NCI-H2227 treated with DMSO at 0.1 percent for 48 hours (cell line): Measurements from ENCODE around the gene FAM124B.
"Not testable (repeated sequence)": the region's sequence is repeated elsewhere in the genome, so short reads cannot be mapped to it uniquely, and the experiment has no call there.

Source experiments
- DNase-seq: peaks from one replicate; lab custom pipeline; 2025; lab: John Stamatoyannopoulos, UW

Gene FAM124B

DNA sequence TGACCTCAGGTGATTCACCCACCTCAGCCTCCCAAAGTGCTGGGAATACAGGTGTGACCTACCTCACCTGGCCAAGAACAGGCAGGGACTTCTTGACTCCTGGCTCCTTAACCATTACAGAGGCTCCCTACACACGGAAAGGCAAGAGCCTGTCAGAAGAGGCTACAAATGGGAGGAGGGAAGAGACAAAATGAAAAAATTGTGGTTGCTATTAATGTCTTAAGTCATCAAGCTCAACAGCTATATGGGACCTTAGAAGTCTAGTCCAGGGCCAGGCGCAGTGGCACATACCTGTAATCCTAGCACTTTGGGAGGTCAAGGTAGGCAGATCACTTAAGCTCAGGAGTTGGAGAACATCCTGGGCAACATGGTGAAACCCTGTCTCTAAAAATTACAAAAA, 11.5 kb upstream of the FAM124B start:
- no peak for DNase-seq

DNA sequence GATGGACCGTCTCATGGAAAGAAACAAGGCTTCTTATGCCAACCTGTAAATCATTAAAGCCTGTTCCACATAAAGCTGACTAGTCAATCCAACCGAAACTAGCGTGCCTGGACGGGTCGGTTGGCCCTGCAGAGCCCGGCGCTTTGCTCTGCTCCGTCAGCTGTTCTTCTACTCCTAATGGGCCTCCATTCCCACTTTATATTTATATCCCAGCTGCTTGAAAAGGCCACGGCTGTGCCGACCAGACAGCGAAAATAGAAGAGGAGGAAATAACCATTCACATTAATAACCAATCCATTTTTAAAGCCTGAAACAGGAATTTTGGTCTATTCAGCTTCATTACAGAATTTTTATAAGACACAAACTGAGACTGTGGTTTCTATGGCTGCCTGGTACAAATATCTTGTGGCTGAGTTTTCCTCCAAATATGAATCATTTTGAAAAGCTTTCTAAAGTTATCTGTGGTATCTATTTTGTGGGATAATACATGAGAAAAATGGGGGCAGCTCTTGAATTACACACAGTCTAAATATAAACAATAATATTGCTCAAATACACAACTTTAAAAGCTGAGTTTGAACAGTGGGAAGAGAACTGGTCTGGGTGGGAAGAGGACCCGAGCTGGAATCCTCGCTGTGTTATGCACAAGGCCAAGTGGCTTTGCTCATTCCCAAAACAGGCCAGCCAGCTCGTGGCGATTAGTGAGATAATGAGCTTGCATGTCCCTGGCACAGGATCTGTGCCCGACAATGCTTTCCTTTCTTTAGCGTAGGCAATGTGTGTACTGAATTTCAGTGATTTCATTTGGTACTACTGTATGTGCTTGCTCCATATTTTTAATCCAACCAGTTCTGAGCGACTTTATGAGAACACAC, 10.5 kb upstream of the FAM124B start:
- no peak for DNase-seq

DNA sequence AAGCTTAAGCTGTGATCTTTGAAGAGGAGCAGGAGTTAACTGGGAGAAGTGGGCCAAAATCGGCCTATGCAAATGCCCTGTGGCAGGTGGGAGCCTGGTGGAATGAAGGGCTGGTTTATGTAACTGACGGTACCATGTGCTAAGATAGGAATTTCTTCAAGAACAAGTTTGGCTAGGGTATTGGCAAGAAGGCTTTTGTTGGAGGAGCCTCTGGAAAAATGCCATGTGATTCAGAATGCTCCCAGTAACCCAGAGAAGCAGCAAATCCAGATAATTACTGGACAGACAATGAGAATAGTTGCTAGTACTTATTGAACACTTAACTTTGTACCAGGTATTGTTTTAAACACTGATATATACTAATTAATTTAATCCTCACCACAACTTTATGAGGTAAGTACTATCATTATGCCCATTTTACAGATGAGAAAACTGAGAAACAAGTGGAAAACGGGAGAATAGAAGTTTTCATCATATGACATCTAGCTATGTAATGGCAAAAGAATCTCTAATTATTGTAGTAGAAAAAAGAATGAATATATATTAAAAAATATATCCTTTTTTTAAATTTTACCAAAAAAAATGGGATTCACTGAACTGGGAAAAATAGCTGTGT, 9.1 kb upstream of the FAM124B start:
- DNase-seq: no peak

DNA sequence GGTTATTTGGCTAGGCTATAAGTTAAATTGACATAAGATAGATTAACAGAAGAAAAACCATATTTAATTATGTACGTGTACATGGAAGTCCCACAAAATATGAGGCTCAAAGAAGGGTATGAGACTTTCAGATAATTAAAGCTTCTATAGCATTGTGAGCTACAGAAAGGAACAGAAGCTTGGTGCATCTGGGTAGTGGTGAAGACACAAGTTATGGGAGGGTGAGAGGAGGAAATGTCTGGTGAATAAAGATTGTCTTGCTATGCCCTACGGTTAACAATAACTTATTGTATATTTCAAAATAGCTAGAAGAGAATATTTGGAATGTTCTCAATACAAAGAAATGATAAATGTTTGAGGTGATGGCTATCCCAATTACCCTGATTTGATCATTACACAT, 6.8 kb upstream of the FAM124B start:
- DNase-seq: no peak

DNA sequence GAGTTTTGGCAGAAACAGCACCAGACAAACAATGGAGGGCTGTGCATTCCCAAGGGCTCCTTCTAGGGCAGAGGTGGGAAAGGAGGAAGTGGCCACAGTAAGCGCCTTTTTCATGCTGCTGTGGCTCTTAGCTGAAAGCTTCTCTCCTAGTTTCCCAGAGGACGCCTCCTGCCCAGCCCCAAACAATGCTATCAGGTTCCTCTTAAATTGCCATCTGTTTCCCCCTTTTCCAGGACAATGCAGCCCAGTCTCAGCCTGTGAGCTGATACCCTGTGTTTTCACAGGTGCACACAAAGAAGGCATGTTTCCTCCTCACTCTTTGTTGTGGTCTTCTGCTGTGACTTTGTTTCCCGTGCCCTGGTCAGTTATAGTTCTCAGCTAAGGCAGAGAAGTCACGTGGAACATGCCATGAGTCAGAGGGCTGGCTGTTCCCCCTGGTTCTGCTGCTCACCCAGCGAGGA, 5.4 kb upstream of the FAM124B start:
- no peak for DNase-seq

DNA sequence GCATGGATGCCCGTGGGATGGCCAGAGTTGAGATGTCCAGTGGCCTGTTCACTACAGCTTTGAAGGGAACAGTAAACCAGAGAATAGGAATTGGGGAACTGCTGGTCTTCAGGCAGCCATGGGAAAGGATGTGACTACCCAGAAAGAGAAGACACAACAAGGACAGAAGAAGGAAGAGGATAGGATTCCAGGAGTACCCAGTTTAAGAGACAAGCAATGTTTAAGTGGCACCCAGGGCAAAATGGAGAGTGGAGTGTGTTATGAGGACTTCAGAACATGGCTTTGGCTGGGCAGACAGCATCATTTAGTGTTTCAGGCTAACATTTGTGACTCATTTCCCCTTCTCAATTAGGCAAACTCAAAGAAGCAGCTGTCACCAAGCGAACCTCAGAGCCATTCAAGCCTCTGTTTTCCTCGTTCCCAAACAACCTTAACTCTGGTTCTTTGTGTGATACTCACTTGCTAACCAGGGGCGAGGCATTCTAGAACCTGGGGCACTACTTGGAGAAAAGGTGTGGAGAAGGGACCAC, 4.0 kb upstream of the FAM124B start:
- DNase-seq: no peak

DNA sequence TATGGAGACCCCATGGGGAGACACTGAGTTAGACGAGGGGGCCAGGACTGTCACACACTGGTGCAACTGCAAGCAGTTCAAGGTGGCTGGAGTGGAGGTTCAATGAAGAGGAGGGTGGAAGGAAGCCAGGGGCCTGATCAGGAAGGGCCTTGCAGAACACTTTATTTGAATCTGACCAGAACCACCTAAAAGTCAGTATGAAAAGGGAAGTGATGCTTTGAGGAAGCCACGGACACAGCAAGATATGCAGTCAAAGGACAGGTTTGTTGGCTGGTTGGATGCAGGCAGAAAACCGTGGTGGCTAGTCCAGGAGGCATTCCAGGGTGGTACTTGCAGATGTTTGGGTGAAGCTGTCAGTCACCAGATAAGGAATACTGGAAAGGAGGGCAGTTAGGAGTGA, 3.5 kb upstream of the FAM124B start:
- no peak for DNase-seq

DNA sequence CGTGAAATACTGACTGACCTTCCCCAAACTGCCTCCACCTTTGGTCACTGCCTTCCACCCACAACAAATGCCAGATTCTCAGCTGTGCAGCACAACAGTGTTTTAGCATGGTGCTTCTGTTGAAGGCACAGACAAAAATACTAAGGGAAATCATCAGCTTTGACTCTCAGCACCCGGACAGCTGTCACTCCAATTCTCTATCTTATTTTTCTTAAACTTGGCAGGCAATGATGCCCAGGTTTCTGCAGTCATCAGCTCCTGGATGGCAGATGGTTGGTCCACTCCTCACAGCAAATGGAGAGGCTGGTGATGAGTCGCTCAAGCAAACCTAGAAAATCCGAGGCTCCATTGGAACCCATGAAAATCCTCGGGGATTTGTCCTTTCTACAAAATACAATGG, 2.9 kb upstream of the FAM124B start:
- DNase-seq: no peak

DNA sequence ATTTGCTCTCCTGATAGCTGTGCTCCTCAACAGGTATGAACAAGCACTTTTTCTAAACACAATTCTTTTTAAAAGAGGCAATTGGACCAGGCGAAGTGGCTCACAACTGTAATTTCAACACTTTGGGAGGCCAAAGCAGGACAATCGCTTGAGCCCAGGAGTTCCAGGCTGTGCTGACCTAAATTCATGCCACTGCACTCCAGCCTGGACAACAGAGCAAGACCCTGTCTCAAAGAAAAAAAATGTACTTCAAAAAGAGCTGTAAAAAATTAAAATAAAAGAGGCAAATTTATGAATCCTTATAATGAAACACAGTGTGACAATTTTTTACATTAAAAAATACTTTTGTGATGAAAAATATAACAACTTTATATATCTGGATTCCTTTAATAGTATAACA, 1.8 kb upstream of the FAM124B start:
- DNase-seq: no peak

DNA sequence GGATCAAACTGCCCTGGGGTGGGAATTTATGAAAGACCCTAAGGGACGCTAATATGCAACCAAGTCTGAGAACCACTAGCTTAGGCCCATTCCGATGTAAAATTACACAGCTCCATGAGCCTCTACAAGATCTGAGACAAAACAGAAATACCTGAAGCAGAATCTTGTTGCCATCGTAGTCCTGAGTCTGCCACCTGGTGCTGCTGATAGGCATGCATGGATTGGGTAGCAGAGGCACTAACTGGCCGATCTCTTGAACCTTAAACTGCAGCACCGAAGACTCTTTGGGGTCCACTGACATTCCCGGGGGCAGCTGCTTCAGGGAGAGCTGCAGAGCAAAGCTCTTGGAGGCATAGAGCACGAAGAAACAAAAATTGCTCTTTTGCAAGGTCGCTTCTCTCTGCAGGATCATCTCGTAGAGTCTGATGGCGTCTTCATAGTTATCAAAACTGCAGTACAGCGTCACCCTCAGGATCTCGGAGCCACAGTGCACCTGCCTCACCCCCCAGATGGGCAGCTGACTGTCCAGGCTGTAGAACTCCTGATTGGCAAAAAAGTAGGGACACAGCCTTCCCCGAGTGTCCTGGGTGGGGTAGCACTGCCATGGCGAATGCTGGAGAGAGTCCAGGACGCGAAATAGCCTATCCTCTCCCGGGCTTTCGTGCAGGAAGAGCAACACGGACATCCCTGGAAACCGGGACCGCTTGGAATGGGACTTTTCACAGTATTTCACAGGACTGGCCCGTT, 848 bp downstream of the FAM124B start:
- no peak for DNase-seq

DNA sequence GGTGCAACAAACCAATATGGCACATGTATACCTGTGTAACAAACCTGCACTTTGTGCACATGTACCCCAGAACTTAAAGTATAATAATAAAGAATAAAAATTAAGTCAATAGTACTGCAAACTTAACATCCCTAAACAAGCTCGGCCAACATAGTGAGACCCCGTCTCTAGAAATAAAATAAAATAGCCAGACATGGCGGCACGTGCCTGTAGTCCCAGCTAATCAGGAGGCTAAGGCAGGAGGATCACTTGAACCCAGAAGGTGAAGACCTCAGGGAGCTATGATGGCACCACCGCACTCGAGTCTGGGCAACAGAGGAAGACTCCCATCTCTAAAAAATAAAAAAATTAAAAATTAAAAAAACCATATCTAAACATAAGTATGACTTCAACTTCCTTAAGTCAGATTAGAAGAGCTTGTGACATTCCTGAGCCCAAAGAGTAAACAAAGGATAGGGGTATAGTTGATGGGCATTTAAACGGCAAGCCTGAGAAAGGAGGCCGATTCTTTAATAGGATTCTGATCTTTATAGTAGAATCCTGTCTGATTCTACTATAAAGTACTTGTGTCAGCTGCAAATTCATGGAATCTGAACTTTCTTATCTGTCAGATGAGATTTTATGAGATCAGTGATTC, 1.6 kb downstream of the FAM124B start:
- DNase-seq: no peak

DNA sequence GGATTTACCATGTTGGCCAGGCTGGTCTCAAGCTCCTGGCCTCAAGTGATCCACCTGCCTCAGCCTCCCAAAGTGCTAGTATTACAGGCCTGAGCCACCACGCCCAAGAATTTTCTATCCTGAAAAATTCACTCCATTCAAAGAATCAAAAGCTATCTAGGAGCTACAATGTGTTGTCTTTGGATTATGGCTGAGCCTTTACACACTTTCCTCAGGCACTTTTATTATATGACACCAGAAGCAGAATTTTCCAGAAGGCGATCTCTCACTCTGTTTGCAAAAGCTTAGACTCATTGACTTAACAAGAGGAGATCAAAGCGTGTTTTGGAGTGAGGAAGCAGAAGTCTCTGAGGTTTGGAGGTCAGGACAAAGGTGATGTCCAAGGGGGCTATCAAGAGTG, 3.6 kb downstream of the FAM124B start:
- DNase-seq: no peak

DNA sequence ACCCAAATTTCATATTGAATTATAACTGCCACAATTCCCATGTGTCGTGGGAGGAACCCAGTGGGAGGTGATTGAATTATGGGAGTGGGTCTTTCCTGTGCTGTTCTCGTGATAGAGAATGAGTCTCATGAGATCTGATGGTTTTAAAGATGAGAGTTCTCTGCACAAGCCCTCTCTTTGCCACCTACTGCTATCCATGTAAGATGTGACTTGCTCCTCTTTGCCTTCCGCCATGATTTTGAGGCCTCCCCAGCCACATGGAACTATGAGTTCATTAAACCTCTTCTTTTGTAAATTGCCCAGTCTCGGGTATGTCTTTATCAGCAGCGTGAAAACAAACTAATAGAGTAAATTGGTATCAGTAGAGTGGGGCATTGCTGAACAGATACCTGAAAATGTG, 4.8 kb downstream of the FAM124B start:
- not testable (repeated sequence) for DNase-seq

DNA sequence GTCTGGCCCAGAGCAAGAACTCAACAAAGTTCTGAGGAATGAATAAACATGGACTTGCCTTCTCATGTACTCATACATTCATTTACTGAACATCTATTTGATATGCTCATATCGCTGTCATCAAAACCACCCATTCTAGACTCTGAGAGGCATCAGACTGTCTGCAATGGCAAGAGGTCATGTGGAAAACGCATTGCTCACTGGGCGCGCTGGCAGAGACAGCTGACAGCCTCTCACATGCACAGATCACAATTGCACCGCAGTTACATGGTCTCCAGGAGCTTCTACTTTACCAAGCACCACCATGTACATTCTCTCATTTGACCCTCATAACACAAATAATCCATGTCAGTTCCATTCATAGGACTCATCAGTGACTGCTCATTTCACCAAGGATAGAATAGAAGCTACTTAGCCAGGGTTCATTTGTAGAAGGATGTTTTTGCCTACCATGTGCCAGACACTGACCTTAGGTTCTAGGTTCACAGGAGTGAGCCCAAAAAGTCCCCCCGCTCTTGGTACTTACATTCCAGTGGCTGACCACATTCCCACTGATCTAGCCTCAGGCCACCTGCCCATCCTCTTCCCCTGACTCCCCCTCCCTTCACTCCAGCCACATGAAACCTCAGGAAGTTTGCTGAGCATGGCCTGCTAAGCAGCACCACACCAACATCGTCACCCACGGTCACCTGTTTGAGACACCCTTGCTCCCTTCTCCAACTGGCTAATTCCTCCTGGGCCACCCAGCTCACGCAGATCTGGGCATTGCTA, 6.1 kb downstream of the FAM124B start:
- DNase-seq: no peak

DNA sequence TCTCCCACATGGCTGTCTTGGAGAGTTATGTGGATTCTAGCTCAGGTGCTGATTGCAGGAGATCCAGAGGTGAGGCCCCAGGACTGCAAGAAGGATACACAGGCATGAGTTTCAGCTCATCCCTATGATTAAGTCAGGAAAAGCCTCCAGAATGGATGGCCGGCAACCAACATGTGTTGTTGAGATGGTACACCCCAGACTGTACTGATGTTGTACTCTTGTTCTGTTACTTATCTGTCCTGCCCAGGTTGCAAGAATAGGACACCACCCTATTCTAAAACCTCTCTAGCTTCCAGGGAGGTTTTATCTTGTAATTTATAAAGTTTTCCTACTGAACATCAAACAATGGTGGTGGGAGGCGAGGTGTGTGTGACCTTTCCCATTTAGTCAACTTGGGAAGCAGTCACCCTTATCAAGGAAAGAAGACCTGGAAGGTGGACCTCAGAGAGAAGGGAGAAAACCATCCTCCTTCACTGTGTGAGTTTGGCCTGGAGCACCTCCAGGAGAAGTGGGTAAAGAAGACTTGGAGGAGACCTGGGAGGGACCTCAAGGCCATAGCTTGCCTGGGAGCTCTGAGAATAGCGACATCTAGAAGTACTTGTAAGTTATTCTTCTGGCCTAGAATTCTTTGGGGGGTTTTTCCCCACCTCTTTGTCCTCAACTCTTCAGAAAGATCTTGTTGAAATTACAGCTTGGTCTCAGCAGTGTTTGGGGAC, 8.6 kb downstream of the FAM124B start:
- DNase-seq: no peak

DNA sequence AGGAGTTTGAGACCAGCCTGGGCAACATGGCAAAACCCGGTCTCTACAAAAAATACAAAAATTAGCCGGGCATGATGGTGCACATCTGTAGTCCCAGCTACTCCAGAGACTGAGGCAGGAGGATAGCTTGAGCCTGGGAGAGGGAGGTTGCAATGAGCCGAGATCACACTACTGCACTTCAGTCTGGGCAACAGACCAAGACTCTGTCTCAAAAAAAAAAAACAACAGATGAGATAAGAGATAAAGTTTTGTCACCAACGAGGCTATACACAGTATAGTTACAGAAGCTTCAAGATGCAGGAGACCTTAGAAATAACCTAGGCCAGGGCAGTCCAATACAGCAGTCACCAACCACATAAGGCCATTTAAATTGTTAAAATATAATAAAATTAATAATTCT, 9.4 kb downstream of the FAM124B start:
- DNase-seq: no peak

DNA sequence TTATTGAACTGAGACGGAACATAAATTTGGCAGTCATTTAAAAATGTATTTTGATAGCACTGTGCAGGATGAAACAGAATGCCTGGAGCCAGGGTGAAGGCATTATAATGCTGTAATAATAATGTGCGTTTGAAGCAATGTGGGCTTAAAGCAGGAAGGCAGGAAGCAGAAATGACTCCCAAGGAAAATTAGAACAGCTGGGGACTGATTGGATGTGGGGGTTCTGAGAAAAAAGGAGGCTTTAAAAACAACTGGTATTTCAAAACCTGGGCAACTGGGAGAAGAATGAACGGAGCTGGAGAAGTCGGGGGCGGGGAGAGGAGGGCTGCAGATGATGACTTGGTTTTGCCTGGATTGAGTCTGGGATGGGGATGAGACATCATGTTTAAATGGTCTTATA, 12.6 kb downstream of the FAM124B start:
- no peak for DNase-seq

DNA sequence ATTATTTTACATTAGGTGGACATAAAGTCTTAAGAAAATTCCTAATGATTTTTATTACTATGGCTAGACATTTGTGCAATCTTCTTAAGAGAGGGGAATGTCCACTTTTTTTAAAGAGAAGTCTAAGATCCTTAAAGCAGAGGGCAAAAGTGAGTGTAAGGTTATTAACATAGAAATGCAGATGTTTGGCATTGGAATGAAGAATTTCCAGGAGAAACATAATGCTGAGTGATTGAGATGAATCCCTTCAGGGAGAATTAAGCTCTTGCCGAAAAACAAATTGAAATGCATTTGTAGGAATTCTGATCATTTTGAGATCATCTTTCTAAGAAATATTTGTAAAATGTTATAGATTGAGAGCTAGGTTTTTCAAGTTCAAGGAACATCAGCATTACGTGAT, 15.0 kb downstream of the FAM124B start:
- no peak for DNase-seq

DNA sequence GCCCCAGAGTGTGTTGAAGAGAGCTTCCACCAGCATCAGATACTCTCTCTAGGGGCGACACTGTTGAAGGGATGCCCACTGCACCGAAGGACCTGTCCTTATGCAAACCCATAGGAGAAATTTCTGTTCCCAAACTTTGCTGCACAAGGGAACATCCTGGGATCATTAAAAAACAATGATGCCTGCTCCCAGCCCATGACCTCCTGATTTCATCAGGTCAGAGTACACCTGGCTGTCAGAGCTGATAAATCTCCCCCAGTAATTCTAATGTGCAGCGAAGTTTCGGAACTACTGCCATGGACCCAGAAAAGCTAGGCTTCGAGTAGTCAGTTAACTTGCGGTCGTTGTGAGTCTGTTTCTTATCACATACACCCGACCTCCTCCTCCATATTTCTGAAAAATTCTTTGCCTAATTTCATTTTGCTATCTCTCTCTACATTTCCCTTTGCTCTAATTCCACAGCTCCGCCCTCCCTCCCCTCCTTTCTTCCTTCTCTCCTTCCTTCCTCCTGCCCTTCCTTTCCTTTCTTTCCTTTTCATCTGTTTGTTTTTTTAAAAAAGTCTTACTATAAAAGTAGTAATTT, 18.8 kb downstream of the FAM124B start:
- DNase-seq: no peak

DNA sequence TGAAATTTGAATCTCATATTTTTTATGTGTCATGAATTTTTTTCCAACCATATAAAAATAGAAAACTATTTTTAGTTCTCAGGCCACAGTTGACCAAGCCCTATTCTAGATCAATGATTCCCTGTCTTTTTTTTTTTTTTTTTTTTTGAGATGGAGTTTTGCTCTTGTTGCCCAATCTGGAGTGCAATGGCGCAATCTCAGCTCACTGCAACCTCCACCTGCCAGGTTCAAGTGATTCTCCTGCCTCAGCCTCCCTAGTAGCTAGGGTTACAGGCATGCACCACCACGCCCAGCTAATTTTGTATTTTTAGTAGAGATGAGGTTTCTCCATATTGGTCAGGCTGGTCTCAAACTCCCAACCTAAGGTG, 19.6 kb downstream of the FAM124B start:
- DNase-seq: not testable (repeated sequence)
